C4-2B (cell line): Measurements from ENCODE around the gene ZBTB20.

Experiments used
- CTCF ChIP-seq: fragments of 450-650 bp; conservative IDR thresholded peaks from 2 replicates; pipeline ENCODE4 v1.5.1; 2017; ENCODE audit warnings: mild to moderate bottlenecking
- ZFX ChIP-seq: fragments of 450-650 bp; IDR thresholded peaks from 2 replicates; pipeline ENCODE4 v1.6.1; 2017

GRCh38 chr3:114941626-114942309 is 205.3 kb downstream of the ZBTB20 start:
- TF ChIP-seq CTCF (no peak), ZFX (no peak)
